SK-N-SH (cell line): Measurements from ENCODE around the gene PLA2G5. TPM values are rescaled to one million over a fixed set of nuclear protein-coding genes. Genes with fewer than 3 reads are reported as not detected.

ENCODE experiments used
- CTCF ChIA-PET: fragments of 300-600, 350-600 bp; formaldehyde crosslinking; extraction: SDS; loops from one replicate; lab custom pipeline; 2021; lab: Yijun Ruan, JAX
- POLR2A ChIA-PET: fragments of 350-600 bp; sonication (Branson Sonifier 250); formaldehyde crosslinking; extraction: SDS; loops from one replicate; lab custom pipeline; 2020; ENCODE audit warnings: antibody characterized with exemption, inconsistent platforms; lab: Yijun Ruan, JAX
- DNase-seq: peaks from one replicate; pipeline ENCODE4 v3.0.0; 2012
- H2AFZ ChIP-seq: fragments of 200-600 bp; sonication (generic); 2 replicates; pipeline ENCODE4 v1.8.1; 2016; ENCODE audit warnings: antibody characterized with exemption, mild to moderate bottlenecking, low read depth
- H3F3A ChIP-seq: fragments of 200-600 bp; sonication (generic); replicated peaks from 2 replicates; pipeline ENCODE3; 2016; ENCODE audit warnings: antibody characterized with exemption, mild to moderate bottlenecking; ENCODE audit not compliant: insufficient read depth
- H3K27ac ChIP-seq, 2 experiments: fragments of 200-500 bp in 1 of 2; fragments of 200-600 bp in 1 of 2; sonication (Bioruptor generic) in 1 of 2; sonication (generic), shearing (Covaris generic) in 1 of 2; 2 replicates each; pipeline versions ENCODE4 v1.5.1 to v1.6.1; 2014 to 2016; ENCODE audit warnings: low read depth in 2 of 2, inconsistent platforms in 1 of 2, low read length in 1 of 2, mild to moderate bottlenecking in 1 of 2, mixed read lengths in 1 of 2
- H3K27me3 ChIP-seq: fragments of 200-600 bp; sonication (generic), shearing (Covaris generic); 2 replicates; pipeline ENCODE4 v1.6.1; 2016; ENCODE audit warnings: mixed run types; ENCODE audit not compliant: insufficient read depth
- H3K36me3 ChIP-seq, 2 experiments: fragments of 200-500 bp in 1 of 2; fragments of 200-600 bp in 1 of 2; sonication (Bioruptor generic) in 1 of 2; sonication (generic) in 1 of 2; replicated peaks in 1 of 2; 2 replicates each; pipeline versions ENCODE3 to v1.5.1; 2014 to 2016; ENCODE audit warnings: low read length in 1 of 2, mild to moderate bottlenecking in 1 of 2; ENCODE audit not compliant: insufficient read depth in 2 of 2, control insufficient read depth in 1 of 2
- H3K4me1 ChIP-seq, 2 experiments: fragments of 200-500 bp in 1 of 2; fragments of 200-600 bp in 1 of 2; sonication (Bioruptor generic) in 1 of 2; sonication (generic), shearing (Covaris generic) in 1 of 2; 2 replicates each; pipeline versions ENCODE4 v1.5.1 to v1.6.1; 2014 to 2016; ENCODE audit warnings: low read depth in 1 of 2, low read length in 1 of 2, mixed run types in 1 of 2; ENCODE audit not compliant: insufficient read depth in 2 of 2, control insufficient read depth in 1 of 2
- H3K4me2 ChIP-seq: fragments of 200-600 bp; sonication (generic), shearing (Covaris generic); 2 replicates; pipeline ENCODE4 v1.6.1; 2017; ENCODE audit warnings: mixed run types
- H3K4me3 ChIP-seq, 2 experiments: fragments of 200-500 bp in 1 of 2; fragments of 200-600 bp in 1 of 2; sonication (Bioruptor generic) in 1 of 2; sonication (generic), shearing (Covaris generic) in 1 of 2; 2 replicates each; pipeline versions ENCODE4 v1.5.1 to v1.8.1; 2014 to 2016; ENCODE audit warnings: low read depth in 2 of 2, inconsistent platforms in 1 of 2, low read length in 1 of 2, mild to moderate bottlenecking in 1 of 2, mixed read lengths in 1 of 2, moderate library complexity in 1 of 2
- H3K79me2 ChIP-seq: fragments of 200-600 bp; sonication (generic); 2 replicates; pipeline ENCODE4 v1.8.1; 2017; ENCODE audit warnings: mild to moderate bottlenecking; ENCODE audit not compliant: insufficient read depth
- H3K9ac ChIP-seq: fragments of 200-600 bp; sonication (generic); 2 replicates; pipeline ENCODE4 v1.6.1; 2017; ENCODE audit warnings: mixed run types
- H3K9me2 ChIP-seq: fragments of 200-600 bp; sonication (generic); 2 replicates; pipeline ENCODE4 v1.6.1; 2017; ENCODE audit warnings: mixed run types
- H3K9me3 ChIP-seq: fragments of 200-600 bp; sonication (generic); 2 replicates; pipeline ENCODE4 v1.6.1; 2017; ENCODE audit warnings: mixed run types, mild to moderate bottlenecking, moderate library complexity
- H4K20me1 ChIP-seq: fragments of 200-600 bp; sonication (generic); 2 replicates; pipeline ENCODE4 v1.6.1; 2017; ENCODE audit warnings: mild to moderate bottlenecking, mixed run types; ENCODE audit not compliant: insufficient read depth
- ELF1 ChIP-seq: IDR thresholded peaks from 2 replicates; pipeline ENCODE4 v1.4.0; 2012
- EP300 ChIP-seq, 2 experiments: IDR thresholded peaks; 2 replicates each; pipeline versions ENCODE4 v1.4.0 to v1.6.1; 2012; ENCODE audit warnings: borderline replicate concordance in 1 of 2, low read depth in 1 of 2, low read length in 1 of 2
- EZH2phosphoT487 ChIP-seq: fragments of 200-600 bp; sonication (generic); IDR thresholded peaks from 2 replicates; pipeline ENCODE4 v1.6.1; 2017; ENCODE audit warnings: low read depth, mixed run types, mild to moderate bottlenecking, antibody characterized with exemption, moderate library complexity, borderline replicate concordance
- FOXJ3 ChIP-seq: sonication (generic); formaldehyde crosslinking; IDR thresholded peaks from 2 replicates; pipeline ENCODE4 v1.5.1; 2020; ENCODE audit warnings: mild to moderate bottlenecking, missing genetic modification reagents
- GABPA ChIP-seq: IDR thresholded peaks from 2 replicates; pipeline ENCODE4 v1.4.0; 2012; ENCODE audit warnings: low read depth, mild to moderate bottlenecking
- NRF1 ChIP-seq: IDR thresholded peaks from 2 replicates; pipeline ENCODE4 v1.6.1; 2012; ENCODE audit warnings: low read depth, mild to moderate bottlenecking, low read length
- PBX3 ChIP-seq: IDR thresholded peaks from 2 replicates; pipeline ENCODE4; 2012
- RXRA ChIP-seq: IDR thresholded peaks from 2 replicates; pipeline ENCODE4 v1.4.0; 2012; ENCODE audit warnings: low read depth, mild to moderate bottlenecking, borderline replicate concordance
- SIN3A ChIP-seq: IDR thresholded peaks from 2 replicates; pipeline ENCODE4 v1.6.1; 2012; ENCODE audit warnings: low read depth, mild to moderate bottlenecking, low read length, moderate library complexity, borderline replicate concordance
- TAF1 ChIP-seq: IDR thresholded peaks from 2 replicates; pipeline ENCODE4 v1.6.1; 2012; ENCODE audit warnings: low read depth, mild to moderate bottlenecking, low read length, moderate library complexity, borderline replicate concordance
- USF1 ChIP-seq: IDR thresholded peaks from 2 replicates; pipeline ENCODE4 v1.4.0; 2012; ENCODE audit warnings: low read depth, borderline replicate concordance
- YY1 ChIP-seq: IDR thresholded peaks from 2 replicates; pipeline ENCODE4 v1.4.0; 2012; ENCODE audit warnings: low read depth, mild to moderate bottlenecking
- ZBTB33 ChIP-seq: IDR thresholded peaks from 2 replicates; pipeline ENCODE4 v1.4.0; 2012; ENCODE audit warnings: low read depth, borderline replicate concordance
- WGBS: methylation state at CpG from one replicate; pipeline ENCODE4 v1.1.6; 2017; ENCODE audit warnings: low lambda C conversion rate; 5-methylcytosine and 5-hydroxymethylcytosine counted together
- polyA plus RNA-seq, 3 experiments: library from polyadenylated mRNA; depleted of rRNA; stranded (reverse); fragments of >200 nt; gene quantifications; 2 replicates each; pipeline ENCODE4 v1.2.3, GENCODE V29; 2012
- TF ChIP-seq, protein P1 (sequence below): IDR thresholded peaks from 2 replicates; pipeline ENCODE4 v1.6.1; 2012; ENCODE audit warnings: mild to moderate bottlenecking, low read depth, low read length, moderate library complexity

Gene PLA2G5
- polyA plus RNA-seq, 1 of the 3 experiments (the other 2 are of a cell fraction), result not detected

DNA sequence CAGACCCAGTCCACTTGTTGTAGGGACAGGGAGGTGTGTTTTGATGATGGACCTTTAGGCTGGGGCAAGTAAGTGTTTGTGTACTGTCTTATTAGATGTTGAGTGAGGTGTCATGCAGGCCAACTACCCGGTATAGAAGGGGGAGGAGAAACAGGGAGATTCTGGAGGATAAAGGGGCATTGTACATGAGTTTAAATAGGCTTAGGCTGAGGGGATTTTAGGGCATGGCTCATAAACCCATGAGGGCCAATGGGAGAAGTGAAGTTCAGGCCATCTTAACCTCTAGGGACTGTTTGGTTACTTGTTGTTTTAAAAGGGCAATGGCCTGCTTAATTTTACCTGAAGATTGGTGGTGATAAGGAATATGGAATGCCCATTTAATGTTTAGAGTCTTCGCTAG, 38.2 kb upstream of the PLA2G5 start (continued):
- TF ChIP-seq SIN3A, result no peak
- TF ChIP-seq, protein P1, sequence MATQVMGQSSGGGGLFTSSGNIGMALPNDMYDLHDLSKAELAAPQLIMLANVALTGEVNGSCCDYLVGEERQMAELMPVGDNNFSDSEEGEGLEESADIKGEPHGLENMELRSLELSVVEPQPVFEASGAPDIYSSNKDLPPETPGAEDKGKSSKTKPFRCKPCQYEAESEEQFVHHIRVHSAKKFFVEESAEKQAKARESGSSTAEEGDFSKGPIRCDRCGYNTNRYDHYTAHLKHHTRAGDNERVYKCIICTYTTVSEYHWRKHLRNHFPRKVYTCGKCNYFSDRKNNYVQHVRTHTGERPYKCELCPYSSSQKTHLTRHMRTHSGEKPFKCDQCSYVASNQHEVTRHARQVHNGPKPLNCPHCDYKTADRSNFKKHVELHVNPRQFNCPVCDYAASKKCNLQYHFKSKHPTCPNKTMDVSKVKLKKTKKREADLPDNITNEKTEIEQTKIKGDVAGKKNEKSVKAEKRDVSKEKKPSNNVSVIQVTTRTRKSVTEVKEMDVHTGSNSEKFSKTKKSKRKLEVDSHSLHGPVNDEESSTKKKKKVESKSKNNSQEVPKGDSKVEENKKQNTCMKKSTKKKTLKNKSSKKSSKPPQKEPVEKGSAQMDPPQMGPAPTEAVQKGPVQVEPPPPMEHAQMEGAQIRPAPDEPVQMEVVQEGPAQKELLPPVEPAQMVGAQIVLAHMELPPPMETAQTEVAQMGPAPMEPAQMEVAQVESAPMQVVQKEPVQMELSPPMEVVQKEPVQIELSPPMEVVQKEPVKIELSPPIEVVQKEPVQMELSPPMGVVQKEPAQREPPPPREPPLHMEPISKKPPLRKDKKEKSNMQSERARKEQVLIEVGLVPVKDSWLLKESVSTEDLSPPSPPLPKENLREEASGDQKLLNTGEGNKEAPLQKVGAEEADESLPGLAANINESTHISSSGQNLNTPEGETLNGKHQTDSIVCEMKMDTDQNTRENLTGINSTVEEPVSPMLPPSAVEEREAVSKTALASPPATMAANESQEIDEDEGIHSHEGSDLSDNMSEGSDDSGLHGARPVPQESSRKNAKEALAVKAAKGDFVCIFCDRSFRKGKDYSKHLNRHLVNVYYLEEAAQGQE, result no peak
- TF ChIP-seq, all 33 proteins: peak for 0

- H3K4me3 ChIP-seq, result no peak overlapping the region
- H2AFZ ChIP-seq, result no peak overlapping the region
- no peak overlapping the region for H3K9ac ChIP-seq
- H3K27me3 ChIP-seq, result peaks cover 7% of the 10 kb centered on the region; the same call in 1 of the 2 replicates
- no peak overlapping the region for H3K4me2 ChIP-seq
- CTCF ChIA-PET, result no interaction called here
- no peak for DNase-seq
- no peak for TF ChIP-seq PBX3
- TF ChIP-seq EZH2phosphoT487, result no peak
- TF ChIP-seq EP300 (IDR thresholded peaks at IDR 0.05; ENCODE audit: borderline replicate concordance in 1 of 2, low read depth in 1 of 2, low read length in 1 of 2), result no peak
- TF ChIP-seq ZBTB33, result no peak
- 33% methylated on average over 1 of the region's 1 CpG for WGBS
- no peaks in the 10 kb centered on the region for H3F3A ChIP-seq
- no peaks in the 10 kb centered on the region for H3K36me3 ChIP-seq
- H3K79me2 ChIP-seq, result no peaks in the 10 kb centered on the region
- no peaks in the 10 kb centered on the region for H3K9me3 ChIP-seq
- no peaks in the 10 kb centered on the region for H3K4me1 ChIP-seq
- H3K9me2 ChIP-seq, result no peaks in the 10 kb centered on the region
- POLR2A ChIA-PET, result no interaction called here
- no peaks in the 10 kb centered on the region for H4K20me1 ChIP-seq
- H3K27ac ChIP-seq, result no peak overlapping the region
These were observed 37.6 kb upstream of the PLA2G5 start for GRCh38 chr1:20032425-20032824.

DNA sequence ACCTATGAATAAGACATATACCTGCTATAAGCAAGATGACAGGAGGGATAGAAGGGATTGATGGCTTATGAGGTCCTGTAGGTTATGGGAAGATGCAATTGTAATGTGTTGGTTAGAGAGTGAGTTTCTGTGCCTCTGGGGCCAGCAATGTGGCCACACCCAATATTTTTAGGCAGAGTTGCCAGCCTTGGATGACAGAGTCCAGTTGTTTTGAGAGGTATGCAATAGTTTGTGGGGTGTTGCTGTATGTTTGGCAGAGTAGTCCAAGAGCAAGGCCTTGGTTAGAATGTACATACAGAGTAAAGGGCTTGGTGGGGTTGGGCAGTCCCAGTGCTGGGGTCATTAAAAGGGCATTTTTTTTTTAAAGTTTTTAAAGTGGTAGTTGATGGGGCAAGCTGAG, 36.6 kb upstream of the PLA2G5 start:
- no peak for DNase-seq
- Histone ChIP-seq H3K79me2 (no peaks in the 10 kb centered on the region), H3K4me1 (no peaks in the 10 kb centered on the region), H3K9ac (no peak overlapping the region), H3K9me3 (no peaks in the 10 kb centered on the region), H3K9me2 (no peaks in the 10 kb centered on the region), H3K27ac (no peak overlapping the region), H3K36me3 (no peaks in the 10 kb centered on the region), H3K4me3 (no peak overlapping the region), H2AFZ (no peak overlapping the region), H3F3A (no peaks in the 10 kb centered on the region), H3K4me2 (no peak overlapping the region), H4K20me1 (no peaks in the 10 kb centered on the region), H3K27me3 (peaks cover 7% of the 10 kb centered on the region; the same call in 1 of the 2 replicates)
- ChIA-PET CTCF (no interaction called here), POLR2A (no interaction called here)
- TF ChIP-seq RXRA, result no peak
- TF ChIP-seq TAF1, result no peak
- TF ChIP-seq USF1, result no peak
- no peak for TF ChIP-seq NRF1
- no peak for TF ChIP-seq YY1
- no peak for TF ChIP-seq ELF1
- TF ChIP-seq GABPA, result no peak
- no peak for TF ChIP-seq ZBTB33
- TF ChIP-seq FOXJ3 (CRISPR knock-in tag), result no peak
